Measurements from ENCODE around the gene ZBTB11.
"Not testable (repeated sequence)": the region's sequence is repeated elsewhere in the genome, so short reads cannot be mapped to it uniquely, and the experiment has no call there.

ZBTB11 gene

DNA sequence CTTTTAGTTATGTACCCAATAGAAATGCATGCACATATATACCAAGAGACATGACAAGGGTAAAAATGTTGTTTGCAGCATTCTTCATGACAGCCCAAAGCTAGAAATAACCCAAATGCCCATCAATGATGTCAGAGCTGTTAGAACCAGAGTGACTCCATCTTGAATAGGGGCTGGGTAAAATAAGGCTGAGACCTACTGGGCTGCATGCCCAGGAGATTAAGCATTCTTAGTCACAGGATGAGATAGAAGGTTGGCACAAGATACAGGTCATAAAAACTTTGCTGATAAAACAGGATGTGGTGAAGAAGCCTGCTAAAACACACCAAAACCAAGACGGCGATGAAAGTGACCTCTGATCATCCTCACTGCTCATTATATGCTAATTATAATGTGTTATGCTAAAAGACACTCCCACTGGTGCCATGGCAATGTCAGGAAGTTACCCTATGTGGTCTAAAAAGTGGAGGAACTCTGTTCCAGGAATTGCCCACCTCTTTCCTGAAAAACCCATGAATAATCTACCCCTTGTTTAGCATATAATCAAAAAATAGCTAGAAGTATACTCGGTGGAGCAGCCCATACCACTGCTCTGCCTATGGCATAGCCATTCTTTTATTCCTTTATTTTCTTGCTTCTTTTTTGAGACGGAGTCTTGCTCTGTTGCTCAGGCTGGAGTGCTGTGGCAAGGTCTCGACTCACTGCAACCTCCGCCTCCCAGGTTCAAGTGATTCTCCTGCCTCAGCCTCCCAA, 32.9 kb downstream of the ZBTB11 start:
- H3K9me3 ChIP-seq (ENCODE audit: control insufficient read depth in 2 of 2, low read length in 2 of 2): no peaks in the 10 kb centered on the region
- no peak overlapping the region for H3K27ac ChIP-seq (ENCODE audit: low read depth in 2 of 2, low read length in 2 of 2)
- H3K4me1 ChIP-seq (ENCODE audit: control insufficient read depth in 2 of 2, insufficient read depth in 2 of 2, low read length in 2 of 2): no peaks in the 10 kb centered on the region
- no peak overlapping the region for H3K4me3 ChIP-seq (ENCODE audit: low read length in 2 of 2)
- H3K27me3 ChIP-seq (ENCODE audit: control insufficient read depth in 2 of 2, insufficient read depth in 2 of 2, low read length in 2 of 2): no peaks in the 10 kb centered on the region
- peaks cover 3 to 7% of the 10 kb centered on the region in 2 donors for H3K36me3 ChIP-seq (ENCODE audit: control insufficient read depth in 2 of 2, insufficient read depth in 2 of 2, low read length in 2 of 2)
- no peak overlapping the region for H3K9ac ChIP-seq (ENCODE audit: low read depth in 1 of 2, low read length in 2 of 2)

DNA sequence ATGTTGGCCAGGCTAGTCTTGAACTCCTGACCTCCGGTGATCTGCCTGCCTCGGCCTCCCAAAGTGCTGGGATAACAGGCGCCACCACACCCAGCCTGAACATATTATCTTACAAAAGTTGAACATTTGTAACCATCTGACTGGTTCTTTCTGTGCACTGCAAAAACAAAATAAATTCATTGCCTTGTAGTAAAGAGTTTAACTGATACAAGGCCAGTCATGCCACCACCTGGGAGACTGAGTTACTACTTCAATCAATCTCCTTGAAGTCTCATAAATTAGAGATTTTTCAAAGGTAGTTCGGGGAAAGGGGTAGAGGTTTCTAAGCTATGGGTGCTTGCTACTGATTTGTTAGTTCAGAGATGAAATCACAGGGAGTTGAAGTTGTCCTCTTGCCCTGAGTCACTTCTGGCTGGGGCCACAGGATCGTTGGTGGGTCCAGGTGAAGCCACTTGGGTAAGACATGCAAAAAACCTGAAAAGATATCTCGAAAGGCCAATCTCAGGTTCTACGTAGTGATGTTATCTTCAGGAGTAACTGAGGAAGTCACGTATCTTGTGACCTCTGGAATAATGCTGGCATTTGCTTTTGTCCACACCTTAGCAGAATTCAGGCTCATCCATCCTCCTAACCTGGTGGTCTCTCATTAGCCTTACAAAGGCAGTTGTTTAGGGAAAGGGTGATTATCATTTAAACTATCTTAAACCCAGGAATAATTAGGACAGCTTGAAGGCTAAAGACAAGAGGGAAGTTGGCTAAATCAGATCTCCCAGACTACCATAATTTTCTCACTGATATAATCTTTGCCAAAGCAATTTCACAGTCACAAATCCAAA, 33.7 kb downstream of the ZBTB11 start:
- Histone ChIP-seq H3K36me3 (ENCODE audit: control insufficient read depth in 2 of 2, insufficient read depth in 2 of 2, low read length in 2 of 2) (no peaks in the 10 kb centered on the region), H3K9ac (ENCODE audit: low read depth in 1 of 2, low read length in 2 of 2) (no peak overlapping the region), H3K9me3 (ENCODE audit: control insufficient read depth in 2 of 2, low read length in 2 of 2) (no peaks in the 10 kb centered on the region), H3K27ac (ENCODE audit: low read depth in 2 of 2, low read length in 2 of 2) (no peak overlapping the region), H3K4me1 (ENCODE audit: control insufficient read depth in 2 of 2, insufficient read depth in 2 of 2, low read length in 2 of 2) (no peaks in the 10 kb centered on the region), H3K4me3 (ENCODE audit: low read length in 2 of 2) (no peak overlapping the region), H3K27me3 (ENCODE audit: control insufficient read depth in 2 of 2, insufficient read depth in 2 of 2, low read length in 2 of 2) (no peaks in the 10 kb centered on the region)

DNA sequence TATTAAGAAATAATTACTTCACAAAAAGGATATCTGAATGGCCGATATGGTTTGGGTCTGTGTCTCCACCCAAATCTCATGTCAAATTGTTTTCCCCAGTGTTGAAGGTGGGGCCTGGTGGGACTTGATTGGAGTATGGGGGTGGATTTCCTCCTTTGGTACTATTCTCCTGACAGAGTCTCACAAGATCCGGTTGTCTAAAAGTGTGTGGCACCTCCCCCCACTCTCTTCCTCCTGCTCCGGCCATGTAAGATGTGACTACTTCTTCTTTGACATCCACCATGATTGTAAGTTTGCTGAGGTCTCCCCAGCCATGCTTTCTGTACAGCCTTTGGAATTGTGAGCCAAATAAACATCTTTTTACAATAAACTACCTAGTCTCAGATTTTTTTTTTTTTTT, 34.5 kb downstream of the ZBTB11 start:
- no peaks in the 10 kb centered on the region for H3K36me3 ChIP-seq (ENCODE audit: control insufficient read depth in 2 of 2, insufficient read depth in 2 of 2, low read length in 2 of 2)

DNA sequence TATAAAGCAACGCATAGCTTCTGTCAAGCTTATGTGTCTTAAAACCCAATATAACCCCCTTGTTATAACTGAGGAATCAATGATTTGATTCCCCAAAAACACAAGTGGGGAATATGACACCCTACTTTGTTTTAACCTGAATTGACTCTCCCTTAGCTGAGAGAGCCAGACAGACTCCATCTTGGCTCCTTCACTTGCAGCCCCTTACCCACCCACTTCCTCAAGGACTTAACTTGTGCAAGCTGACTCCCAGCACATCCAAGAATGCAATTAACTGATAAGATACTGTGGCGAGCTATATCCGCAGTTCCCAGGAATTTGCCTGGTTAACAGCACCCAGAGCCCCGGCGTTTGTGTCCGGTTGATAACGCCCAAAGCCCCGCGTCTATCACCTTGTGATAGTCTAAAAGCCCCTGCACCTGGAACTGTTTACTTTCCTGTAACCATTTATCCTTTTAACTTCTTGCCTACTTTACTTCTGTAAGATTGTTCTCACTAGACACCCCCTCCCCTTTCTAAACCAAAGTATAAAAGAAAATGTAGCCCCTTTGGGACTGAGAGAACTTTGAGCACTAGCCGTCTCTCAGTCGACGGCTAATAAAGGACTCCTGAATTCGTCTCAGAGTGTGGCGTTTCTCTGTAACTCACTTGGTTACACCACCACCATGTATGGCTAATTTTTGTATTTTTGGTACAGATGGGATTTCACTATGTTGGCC, 35.4 kb downstream of the ZBTB11 start:
- H3K4me1 ChIP-seq (ENCODE audit: control insufficient read depth in 2 of 2, insufficient read depth in 2 of 2, low read length in 2 of 2); H3K9me3 ChIP-seq (ENCODE audit: control insufficient read depth in 2 of 2, low read length in 2 of 2): not testable (repeated sequence)

More for the DNA sequence above, 34.5 kb downstream of the ZBTB11 start:
- H3K9me3 ChIP-seq (ENCODE audit: control insufficient read depth in 2 of 2, low read length in 2 of 2): no peaks in the 10 kb centered on the region
- no peak overlapping the region for H3K4me3 ChIP-seq (ENCODE audit: low read length in 2 of 2)
- no peaks in the 10 kb centered on the region for H3K27me3 ChIP-seq (ENCODE audit: control insufficient read depth in 2 of 2, insufficient read depth in 2 of 2, low read length in 2 of 2)
- no peak overlapping the region for H3K27ac ChIP-seq (ENCODE audit: low read depth in 2 of 2, low read length in 2 of 2)
- no peak overlapping the region for H3K9ac ChIP-seq (ENCODE audit: low read depth in 1 of 2, low read length in 2 of 2)
- H3K4me1 ChIP-seq (ENCODE audit: control insufficient read depth in 2 of 2, insufficient read depth in 2 of 2, low read length in 2 of 2): no peaks in the 10 kb centered on the region

DNA sequence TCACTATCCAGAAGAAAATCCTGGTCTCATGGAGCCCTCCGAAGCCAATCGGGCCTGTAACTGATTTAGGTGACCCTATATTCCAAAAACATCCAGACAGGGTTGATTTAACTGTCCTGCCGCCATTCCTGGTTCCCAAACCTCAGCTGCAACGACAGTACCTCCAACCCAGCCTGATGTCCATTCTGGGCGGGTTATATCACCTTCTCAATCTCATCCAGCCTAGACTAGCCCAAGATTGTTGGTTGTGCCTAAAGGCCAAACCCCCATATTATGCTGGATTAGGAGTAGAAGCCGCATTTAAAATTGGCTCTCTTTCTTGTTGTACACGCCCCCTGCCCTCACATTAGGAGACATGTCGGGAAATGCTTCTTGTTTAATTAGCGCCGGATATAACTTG, 36.7 kb downstream of the ZBTB11 start:
- Histone ChIP-seq H3K36me3 (ENCODE audit: control insufficient read depth in 2 of 2, insufficient read depth in 2 of 2, low read length in 2 of 2) (no peaks in the 10 kb centered on the region), H3K4me1 (ENCODE audit: control insufficient read depth in 2 of 2, insufficient read depth in 2 of 2, low read length in 2 of 2) (no peaks in the 10 kb centered on the region), H3K27ac (ENCODE audit: low read depth in 2 of 2, low read length in 2 of 2) (no peak overlapping the region), H3K9me3 (ENCODE audit: control insufficient read depth in 2 of 2, low read length in 2 of 2) (no peaks in the 10 kb centered on the region), H3K9ac (ENCODE audit: low read depth in 1 of 2, low read length in 2 of 2) (no peak overlapping the region), H3K27me3 (ENCODE audit: control insufficient read depth in 2 of 2, insufficient read depth in 2 of 2, low read length in 2 of 2) (no peaks in the 10 kb centered on the region), H3K4me3 (ENCODE audit: low read length in 2 of 2) (no peak overlapping the region)

More for the DNA sequence above, 35.4 kb downstream of the ZBTB11 start:
- H3K9ac ChIP-seq (ENCODE audit: low read depth in 1 of 2, low read length in 2 of 2); H3K27me3 ChIP-seq (ENCODE audit: control insufficient read depth in 2 of 2, insufficient read depth in 2 of 2, low read length in 2 of 2); H3K4me3 ChIP-seq (ENCODE audit: low read length in 2 of 2); H3K36me3 ChIP-seq (ENCODE audit: control insufficient read depth in 2 of 2, insufficient read depth in 2 of 2, low read length in 2 of 2); H3K27ac ChIP-seq (ENCODE audit: low read depth in 2 of 2, low read length in 2 of 2): not testable (repeated sequence)

DNA sequence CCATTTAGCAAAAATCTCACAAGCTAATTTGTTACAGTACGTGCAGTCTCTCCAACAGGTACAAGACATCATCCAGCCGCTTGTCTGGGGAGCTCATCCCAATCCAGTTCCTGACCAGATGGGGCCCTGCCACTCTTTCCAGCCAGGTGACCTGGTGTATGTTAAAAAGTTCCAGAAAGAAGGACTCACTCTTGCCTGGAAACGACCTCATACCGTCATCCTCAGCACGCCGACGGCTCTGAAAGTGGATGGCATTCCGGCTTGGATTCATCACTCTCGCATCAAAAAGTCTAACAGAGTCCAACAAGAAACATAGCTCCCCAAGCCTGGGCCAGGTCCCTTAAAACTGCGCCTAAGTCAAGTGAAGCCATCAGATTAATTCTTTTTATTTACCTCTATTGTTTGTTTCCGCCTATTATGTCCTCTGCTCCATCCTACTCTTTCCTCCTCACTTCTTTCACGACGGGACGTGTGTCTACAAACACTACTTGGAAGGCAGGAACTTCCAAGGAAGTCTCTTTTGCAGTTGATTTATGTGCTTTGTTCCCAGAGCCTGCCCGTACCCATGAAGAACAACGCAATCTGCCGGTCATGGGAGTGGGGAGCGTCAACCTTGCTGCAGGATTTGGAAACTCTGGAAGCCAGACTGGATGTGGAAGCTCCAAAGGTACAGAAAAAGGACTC, 37.5 kb downstream of the ZBTB11 start:
- no peaks in the 10 kb centered on the region for H3K4me1 ChIP-seq (ENCODE audit: control insufficient read depth in 2 of 2, insufficient read depth in 2 of 2, low read length in 2 of 2)
- H3K27me3 ChIP-seq (ENCODE audit: control insufficient read depth in 2 of 2, insufficient read depth in 2 of 2, low read length in 2 of 2): no peaks in the 10 kb centered on the region
- no peaks in the 10 kb centered on the region for H3K36me3 ChIP-seq (ENCODE audit: control insufficient read depth in 2 of 2, insufficient read depth in 2 of 2, low read length in 2 of 2)
- no peaks in the 10 kb centered on the region for H3K9me3 ChIP-seq (ENCODE audit: control insufficient read depth in 2 of 2, low read length in 2 of 2)
- no peak overlapping the region for H3K4me3 ChIP-seq (ENCODE audit: low read length in 2 of 2)
- no peak overlapping the region for H3K9ac ChIP-seq (ENCODE audit: low read depth in 1 of 2, low read length in 2 of 2)
- H3K27ac ChIP-seq (ENCODE audit: low read depth in 2 of 2, low read length in 2 of 2): no peak overlapping the region

DNA sequence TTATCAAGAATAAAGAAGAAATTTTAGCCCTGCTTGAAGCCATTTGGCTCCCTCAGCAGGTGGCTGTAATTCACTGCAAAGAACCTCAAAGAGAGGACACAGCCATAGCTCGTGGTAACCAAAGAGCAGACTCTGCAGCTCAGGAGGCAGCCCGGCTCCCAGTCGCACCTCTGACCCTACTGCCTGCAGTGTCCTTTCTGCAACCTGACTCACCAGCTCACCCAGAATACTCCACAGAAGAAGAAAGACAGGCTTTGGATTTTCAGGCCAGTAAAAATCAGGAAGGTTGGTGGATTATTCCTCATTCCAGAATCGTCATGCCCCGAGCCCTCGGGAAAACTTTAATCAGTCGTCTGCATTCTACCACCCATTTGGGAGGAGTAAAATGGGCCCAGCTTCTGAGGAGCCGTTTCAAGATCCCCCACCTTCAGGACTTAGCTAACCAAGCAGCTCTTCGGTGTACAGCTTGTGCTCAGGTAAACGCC, 38.6 kb downstream of the ZBTB11 start:
- no peak overlapping the region for H3K9ac ChIP-seq (ENCODE audit: low read depth in 1 of 2, low read length in 2 of 2)
- H3K4me1 ChIP-seq (ENCODE audit: control insufficient read depth in 2 of 2, insufficient read depth in 2 of 2, low read length in 2 of 2): no peaks in the 10 kb centered on the region
- no peak overlapping the region for H3K27ac ChIP-seq (ENCODE audit: low read depth in 2 of 2, low read length in 2 of 2)
- H3K27me3 ChIP-seq (ENCODE audit: control insufficient read depth in 2 of 2, insufficient read depth in 2 of 2, low read length in 2 of 2): no peaks in the 10 kb centered on the region
- H3K9me3 ChIP-seq (ENCODE audit: control insufficient read depth in 2 of 2, low read length in 2 of 2): no peaks in the 10 kb centered on the region
- no peaks in the 10 kb centered on the region for H3K36me3 ChIP-seq (ENCODE audit: control insufficient read depth in 2 of 2, insufficient read depth in 2 of 2, low read length in 2 of 2)
- no peak overlapping the region for H3K4me3 ChIP-seq (ENCODE audit: low read length in 2 of 2)

DNA sequence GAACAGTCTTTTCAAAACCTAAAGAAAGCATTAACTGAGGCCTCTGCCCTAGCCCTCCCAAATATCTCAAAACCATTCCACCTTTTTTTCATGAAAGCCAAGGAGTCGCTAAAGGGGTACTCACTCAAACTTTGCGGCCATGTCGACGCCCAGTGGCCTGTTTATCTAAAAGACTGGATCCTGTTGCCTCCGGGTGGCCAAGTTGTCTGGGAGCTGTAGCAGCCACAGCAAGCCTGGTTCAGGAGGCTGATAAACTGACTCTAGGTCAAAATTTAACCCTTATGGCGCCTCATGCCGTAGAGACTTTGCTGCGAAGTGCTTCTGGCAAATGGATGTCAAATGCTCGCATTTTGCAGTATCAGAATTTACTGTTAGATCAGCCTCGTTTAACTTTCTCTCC, 39.5 kb downstream of the ZBTB11 start:
- Histone ChIP-seq H3K9ac (ENCODE audit: low read depth in 1 of 2, low read length in 2 of 2) (no peak overlapping the region), H3K27ac (ENCODE audit: low read depth in 2 of 2, low read length in 2 of 2) (no peak overlapping the region), H3K4me1 (ENCODE audit: control insufficient read depth in 2 of 2, insufficient read depth in 2 of 2, low read length in 2 of 2) (no peaks in the 10 kb centered on the region), H3K27me3 (ENCODE audit: control insufficient read depth in 2 of 2, insufficient read depth in 2 of 2, low read length in 2 of 2) (no peaks in the 10 kb centered on the region), H3K4me3 (ENCODE audit: low read length in 2 of 2) (no peak overlapping the region), H3K36me3 (ENCODE audit: control insufficient read depth in 2 of 2, insufficient read depth in 2 of 2, low read length in 2 of 2) (no peaks in the 10 kb centered on the region), H3K9me3 (ENCODE audit: control insufficient read depth in 2 of 2, low read length in 2 of 2) (no peaks in the 10 kb centered on the region)

DNA sequence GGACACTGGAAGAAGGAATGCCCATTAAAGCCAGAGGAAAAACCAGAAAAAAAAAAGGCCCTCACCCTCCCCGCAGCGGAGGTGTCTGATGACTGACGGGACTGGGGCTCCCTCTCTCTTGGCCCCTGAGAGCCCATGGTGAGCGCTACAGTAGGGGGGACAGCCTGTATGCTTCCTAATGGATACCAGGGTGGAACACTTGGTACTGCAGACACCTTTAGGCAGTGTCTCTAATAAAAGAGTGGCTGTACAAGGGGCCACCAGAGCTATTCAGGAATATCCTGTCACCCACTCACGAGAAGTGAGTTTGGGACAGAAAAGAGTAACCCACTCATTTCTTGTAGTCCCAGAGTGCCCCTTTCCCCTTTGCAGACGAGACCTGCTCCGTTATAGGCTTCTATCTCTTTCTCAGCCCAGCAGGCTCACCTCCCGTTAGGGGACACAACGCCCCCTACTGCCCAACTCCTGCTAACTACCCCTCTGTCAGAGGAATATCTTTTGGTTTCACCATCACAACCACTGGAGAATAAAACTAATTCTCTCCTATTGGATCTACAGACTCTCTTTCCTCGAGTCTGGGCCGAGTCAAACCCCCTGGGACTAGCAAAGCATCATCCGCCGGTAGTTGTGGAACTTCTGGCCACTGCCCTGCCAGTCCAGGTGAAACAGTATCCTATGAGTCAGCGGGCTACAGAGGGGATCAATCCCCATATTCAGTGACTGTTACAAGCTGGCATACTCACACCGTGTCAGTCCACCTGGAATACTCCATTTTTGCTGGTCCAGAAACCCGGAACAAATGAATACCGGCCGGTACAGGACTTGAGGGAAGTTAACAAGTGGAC, 40.8 kb downstream of the ZBTB11 start:
- H3K27ac ChIP-seq (ENCODE audit: low read depth in 2 of 2, low read length in 2 of 2): no peak overlapping the region
- no peaks in the 10 kb centered on the region for H3K27me3 ChIP-seq (ENCODE audit: control insufficient read depth in 2 of 2, insufficient read depth in 2 of 2, low read length in 2 of 2)
- no peaks in the 10 kb centered on the region for H3K9me3 ChIP-seq (ENCODE audit: control insufficient read depth in 2 of 2, low read length in 2 of 2)
- H3K9ac ChIP-seq (ENCODE audit: low read depth in 1 of 2, low read length in 2 of 2): no peak overlapping the region
- no peaks in the 10 kb centered on the region for H3K36me3 ChIP-seq (ENCODE audit: control insufficient read depth in 2 of 2, insufficient read depth in 2 of 2, low read length in 2 of 2)
- H3K4me1 ChIP-seq (ENCODE audit: control insufficient read depth in 2 of 2, insufficient read depth in 2 of 2, low read length in 2 of 2): no peaks in the 10 kb centered on the region
- no peak overlapping the region for H3K4me3 ChIP-seq (ENCODE audit: low read length in 2 of 2)
